Erythroblast (primary cell): ENCODE measurements around the gene PPM1E.

ENCODE experiments used
- GATA1 ChIP-seq: IDR thresholded peaks from 2 replicates; pipeline ENCODE4 v1.6.1; 2011; ENCODE audit warnings: low read depth, mild to moderate bottlenecking, control low read depth, low read length, moderate library complexity
- POLR2A ChIP-seq: IDR thresholded peaks from 2 replicates; pipeline ENCODE4 v1.6.1; 2011; ENCODE audit warnings: mild to moderate bottlenecking, low read length

DNA sequence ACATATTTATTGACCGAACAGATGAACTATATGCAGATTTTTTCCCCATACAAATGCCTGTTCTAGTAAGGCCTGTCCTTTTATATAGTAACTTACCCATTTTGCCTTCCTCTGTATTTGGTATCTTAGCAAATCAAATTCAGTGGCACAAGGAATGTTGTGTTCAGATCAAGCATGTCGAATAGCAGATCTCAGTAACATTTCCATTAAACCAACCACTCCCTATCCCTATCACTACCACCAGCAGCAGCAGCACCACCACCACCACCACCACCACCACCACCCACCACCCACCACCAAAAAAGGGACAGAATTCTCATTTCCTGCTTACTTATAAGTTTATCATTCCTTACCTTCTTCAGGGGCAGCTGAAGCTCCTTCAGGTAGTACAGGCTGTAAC lies 256.3 kb downstream of the PPM1E start:
- TF ChIP-seq POLR2A, result no peak
- no peak for TF ChIP-seq GATA1
